Measurements from ENCODE around the gene FLYWCH2.

- TF ChIP-seq, protein P1, sequence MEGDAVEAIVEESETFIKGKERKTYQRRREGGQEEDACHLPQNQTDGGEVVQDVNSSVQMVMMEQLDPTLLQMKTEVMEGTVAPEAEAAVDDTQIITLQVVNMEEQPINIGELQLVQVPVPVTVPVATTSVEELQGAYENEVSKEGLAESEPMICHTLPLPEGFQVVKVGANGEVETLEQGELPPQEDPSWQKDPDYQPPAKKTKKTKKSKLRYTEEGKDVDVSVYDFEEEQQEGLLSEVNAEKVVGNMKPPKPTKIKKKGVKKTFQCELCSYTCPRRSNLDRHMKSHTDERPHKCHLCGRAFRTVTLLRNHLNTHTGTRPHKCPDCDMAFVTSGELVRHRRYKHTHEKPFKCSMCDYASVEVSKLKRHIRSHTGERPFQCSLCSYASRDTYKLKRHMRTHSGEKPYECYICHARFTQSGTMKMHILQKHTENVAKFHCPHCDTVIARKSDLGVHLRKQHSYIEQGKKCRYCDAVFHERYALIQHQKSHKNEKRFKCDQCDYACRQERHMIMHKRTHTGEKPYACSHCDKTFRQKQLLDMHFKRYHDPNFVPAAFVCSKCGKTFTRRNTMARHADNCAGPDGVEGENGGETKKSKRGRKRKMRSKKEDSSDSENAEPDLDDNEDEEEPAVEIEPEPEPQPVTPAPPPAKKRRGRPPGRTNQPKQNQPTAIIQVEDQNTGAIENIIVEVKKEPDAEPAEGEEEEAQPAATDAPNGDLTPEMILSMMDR (IDR thresholded peaks at IDR 0.05 in 4 of 5, conservative IDR thresholded peaks at IDR 0.05 in 1 of 5): no peak
- no peak for TF ChIP-seq POLR2A (IDR thresholded peaks at IDR 0.05)
Measured at GRCh38 chr16:2879854-2880508, 3.0 kb upstream of the FLYWCH2 start.
